CD1c-positive myeloid dendritic cell (primary cell): ENCODE measurements around the gene ATP4A.
"Not testable (repeated sequence)": the region's sequence is repeated elsewhere in the genome, so short reads cannot be mapped to it uniquely, and the experiment has no call there.

Source experiments
- DNase-seq: peaks from one replicate; pipeline ENCODE4 v3.0.0-alpha.2; 2016; ENCODE audit errors: extremely low spot score

Gene ATP4A

DNA sequence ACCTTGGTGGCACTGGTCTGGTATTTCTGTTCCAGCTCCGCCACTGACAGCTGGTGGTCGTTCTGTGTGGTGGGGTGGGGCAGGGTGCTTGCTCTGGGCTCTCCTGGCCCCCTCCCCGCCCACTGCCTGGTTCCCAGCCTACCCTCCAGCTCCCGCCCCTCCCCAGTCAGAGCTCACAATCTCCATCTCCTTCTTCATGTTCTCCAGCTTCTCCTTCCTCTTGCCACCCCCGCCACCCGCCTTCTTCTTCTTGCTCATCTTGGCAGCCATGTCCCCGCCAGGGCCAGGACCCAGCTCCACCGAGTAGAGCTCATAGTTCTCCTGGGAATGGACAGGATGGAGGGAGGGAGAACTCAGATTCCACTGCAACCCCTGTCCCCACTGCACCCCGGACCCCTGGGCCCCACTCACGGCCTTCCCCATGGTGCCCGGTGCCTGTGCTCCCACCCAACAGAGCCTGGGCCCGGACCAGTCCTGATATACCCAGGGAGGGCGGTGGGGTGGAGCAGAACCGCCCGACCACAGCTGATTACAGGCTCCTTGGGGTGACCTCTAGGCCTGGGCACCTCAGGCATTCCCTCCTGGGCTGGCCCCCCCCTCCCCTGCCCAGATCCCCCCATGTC is at the start of gene ATP4A:
Gene ATP4A (minus strand): TSS at position 452 of the 623 bp plus-strand sequence. CDS start 29 bp downstream, at position 423.
- DNase-seq: no peak

GRCh38 chr19:35612559-35613321 is 49.3 kb upstream of the ATP4A start, which contains the start of gene HAUS5:
Gene HAUS5 (plus strand): TSS chr19:35612735. CDS start chr19:35612795, 60 bp downstream.
- DNase-seq: peak; percentile 98

GRCh38 chr19:35612224-35612558 is 48.7 kb upstream of the ATP4A start:
- DNase-seq: no peak

DNA sequence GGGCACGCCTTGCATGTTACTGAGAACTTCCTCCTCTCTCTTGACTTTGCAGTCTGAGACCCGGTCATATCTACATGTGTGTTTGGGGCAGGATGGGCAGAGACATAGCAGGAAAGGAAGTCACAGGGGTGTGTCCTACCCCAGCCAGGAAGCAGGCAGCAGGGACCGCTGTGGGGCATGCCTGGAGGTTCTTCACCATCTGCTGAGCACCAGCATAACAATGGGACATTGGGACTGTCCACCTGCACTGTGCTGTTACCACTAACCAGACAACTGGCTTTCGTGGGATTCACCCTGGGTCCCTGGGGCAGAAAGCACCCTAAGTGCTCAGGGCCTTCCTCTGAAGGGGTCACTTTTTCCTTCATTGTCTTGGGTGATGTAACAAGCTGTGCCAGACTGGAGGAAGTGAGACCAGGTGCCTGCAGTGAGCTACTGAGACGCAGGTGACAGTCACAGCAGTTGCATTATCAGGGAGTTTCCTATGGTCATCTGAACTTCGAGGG is 46.4 kb upstream of the ATP4A start:
- peak; percentile 31 for DNase-seq

- peak; percentile 29 for DNase-seq
Observed at GRCh38 chr19:35608251-35608650, 44.8 kb upstream of the ATP4A start.

GRCh38 chr19:35607661-35608060 is 44.2 kb upstream of the ATP4A start:
- no peak for DNase-seq

GRCh38 chr19:35607170-35607569 is 43.7 kb upstream of the ATP4A start:
- DNase-seq: not testable (repeated sequence)

GRCh38 chr19:35604436-35604835 is 41.0 kb upstream of the ATP4A start:
- not testable (repeated sequence) for DNase-seq

DNA sequence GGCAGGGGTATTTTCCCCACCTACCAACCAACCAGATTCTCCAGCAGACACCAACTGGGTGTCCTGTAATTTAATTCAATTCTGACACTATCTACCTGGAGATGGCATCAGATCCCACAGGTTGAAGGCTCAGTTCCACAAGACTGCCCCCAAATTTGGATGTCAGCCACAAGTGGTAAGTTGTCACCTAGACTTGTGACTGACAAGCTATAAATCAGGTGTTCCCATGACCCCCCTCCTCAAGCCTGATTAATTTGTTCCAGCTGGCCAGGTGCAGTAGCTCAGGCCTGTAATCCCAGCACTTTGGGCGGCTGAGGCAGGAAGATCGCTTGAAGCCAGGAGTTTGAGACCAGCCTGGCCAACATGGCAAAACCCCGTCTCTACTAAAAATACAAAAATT is 38.5 kb upstream of the ATP4A start:
- no peak for DNase-seq

DNA sequence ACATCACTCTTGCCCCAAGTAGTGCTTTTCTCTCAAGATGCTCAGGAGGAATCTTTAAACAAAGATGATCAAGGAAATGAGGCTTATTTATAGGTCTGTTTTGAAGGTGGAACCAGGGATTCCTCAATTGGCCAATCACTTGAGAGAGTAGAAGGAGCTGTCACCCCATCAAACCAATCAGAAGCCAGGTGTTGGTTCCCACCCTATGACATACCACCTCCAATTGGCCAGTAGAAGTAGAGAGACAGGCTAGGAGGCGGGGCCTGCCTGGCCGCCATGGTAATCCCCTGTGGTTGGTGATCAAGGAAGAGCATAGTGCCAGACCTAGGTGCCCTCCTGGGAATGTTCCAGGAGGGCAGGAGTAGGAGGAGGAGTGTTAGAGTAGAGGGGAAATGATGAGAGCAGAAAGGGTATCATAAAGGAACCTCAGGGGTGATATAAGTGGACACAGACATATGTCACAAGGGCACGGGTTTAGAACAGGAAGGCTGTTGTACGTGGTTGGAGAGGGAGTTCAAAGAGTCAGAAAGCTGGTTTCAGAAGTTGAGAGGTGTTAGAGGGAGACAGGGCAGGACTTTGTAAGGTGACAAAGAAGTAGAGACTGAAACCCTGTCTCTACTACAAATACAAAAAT is 33.0 kb upstream of the ATP4A start:
- DNase-seq: peak; percentile 17

DNA sequence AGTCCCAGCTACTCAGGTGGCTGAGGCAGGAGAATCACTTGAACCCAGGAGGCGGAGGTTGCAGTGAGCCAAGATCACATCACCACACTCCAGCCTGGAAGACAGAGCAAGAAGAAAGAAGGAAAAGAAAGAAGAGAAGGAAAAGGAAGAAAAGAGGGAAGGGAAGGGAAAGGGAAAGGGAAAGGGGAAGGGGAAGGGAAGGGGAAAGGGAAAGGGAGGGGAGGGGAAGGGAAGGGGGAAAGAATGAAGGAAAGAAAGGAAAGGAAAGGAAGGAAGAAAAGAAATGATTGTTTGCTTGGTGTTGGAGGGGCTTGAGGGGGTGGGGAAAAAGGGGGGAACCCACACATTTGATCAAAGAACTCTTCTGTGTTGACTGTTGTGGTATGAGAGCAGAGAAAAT is 32.5 kb upstream of the ATP4A start:
- DNase-seq: no peak

GRCh38 chr19:35595026-35595425 is 31.6 kb upstream of the ATP4A start:
- DNase-seq: not testable (repeated sequence)

- DNase-seq: peak; percentile 42
Observed at GRCh38 chr19:35592226-35592625, 28.8 kb upstream of the ATP4A start.

DNA sequence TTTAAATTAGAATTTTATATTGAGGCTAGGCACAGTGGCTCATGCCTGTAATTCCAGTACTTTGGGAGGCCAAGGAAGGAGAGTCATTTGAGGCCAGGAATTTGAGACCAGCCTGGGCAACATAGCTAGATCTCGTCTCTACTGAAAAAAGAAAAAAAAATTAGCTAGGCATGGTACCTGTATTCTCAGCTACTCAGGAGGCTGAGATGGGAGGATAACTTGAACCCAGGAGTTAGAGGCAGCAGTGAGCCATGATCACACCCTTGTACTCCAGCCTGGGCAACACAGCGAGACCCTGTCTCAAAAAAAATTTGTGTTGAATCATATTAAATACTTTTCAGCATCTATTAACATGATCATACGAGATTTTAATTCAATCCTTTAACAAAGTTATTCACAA is 27.4 kb upstream of the ATP4A start:
- DNase-seq: no peak

- DNase-seq: no peak
Observed at GRCh38 chr19:35587321-35587720, 23.9 kb upstream of the ATP4A start.

DNA sequence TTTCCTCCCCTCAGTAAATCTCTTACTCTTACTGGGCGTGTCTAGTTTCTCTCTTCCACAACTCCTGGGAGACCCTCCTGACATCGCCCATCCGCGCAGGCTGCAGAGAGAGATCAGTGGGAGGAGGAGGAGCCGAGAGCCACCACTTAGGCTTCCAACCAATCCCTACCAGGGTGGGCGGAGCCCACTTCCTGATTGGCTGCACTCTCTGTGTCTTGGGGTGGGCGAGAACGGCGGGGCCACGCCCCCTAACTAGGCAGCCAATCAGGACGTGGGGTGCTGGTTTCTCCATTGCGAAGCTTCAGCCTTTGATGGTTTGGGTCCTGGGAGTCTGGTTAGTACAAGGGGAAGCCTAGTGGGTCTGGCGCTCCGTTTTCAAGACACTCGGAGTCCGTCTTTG is 22.4 kb upstream of the ATP4A start, which contains the start of gene PMIS2:
Gene PMIS2 (plus strand): TSS at position 326 of the 400 bp plus-strand sequence. CDS start 87 bp downstream, outside the sequence.
- DNase-seq: peak; percentile 9

DNA sequence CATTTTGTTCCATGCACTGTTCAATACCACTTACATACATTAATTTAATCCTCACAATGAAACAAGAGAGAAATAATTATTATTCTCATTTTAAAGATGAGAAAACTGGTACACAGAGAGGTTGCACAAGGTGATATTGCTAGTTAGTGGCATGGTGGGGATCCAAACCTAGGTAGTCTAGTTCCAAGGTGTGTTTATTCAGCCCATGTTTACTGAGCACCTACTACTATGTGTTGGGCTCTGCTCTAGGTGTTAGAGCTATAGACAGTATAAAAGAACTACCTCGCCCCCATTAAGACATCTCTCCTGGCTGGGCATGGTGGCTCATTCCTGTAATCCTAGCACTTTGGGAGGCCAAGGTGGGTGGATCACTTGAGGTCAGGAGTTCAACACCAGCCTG is 19.3 kb upstream of the ATP4A start:
- DNase-seq: no peak

DNA sequence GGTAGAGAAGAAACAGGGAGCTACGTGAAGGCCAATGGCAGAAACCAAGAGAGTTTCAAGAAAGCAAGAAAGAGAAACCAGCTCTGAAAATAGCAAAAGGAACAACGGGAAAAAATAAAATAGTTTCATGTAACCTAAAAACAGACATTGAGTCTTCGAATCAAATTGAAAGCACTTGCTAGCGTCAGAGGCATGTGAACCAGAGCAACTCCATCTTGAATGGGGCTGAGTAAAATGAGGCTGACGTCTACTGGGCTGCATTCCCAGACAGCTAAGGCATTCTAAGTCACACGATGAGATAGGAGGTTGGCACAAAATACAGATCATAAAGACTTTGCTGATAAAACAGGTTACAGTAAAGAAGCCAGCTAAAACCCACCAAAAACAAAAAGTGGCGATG is 15.2 kb upstream of the ATP4A start:
- no peak for DNase-seq

DNA sequence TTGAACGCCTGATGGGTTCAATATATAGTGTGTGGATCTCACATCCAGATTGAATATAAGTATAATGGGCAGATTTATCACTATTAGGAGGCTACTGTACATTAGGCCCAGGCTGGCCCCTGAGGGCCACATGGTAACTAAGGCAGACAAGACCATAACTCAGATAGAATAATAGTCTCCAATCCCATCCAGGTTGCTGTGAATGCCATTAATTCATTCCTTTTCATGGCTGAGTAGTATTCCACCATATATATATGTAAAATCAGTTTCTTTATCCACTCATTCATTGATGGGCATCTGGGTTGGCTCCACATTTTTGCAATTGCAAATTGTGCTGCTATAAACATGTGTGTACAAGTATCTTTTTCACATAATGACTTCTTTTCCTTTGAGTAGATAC is 14.5 kb upstream of the ATP4A start:
- DNase-seq: no peak

- DNase-seq: no peak
Observed at GRCh38 chr19:35571406-35571965, 8.0 kb upstream of the ATP4A start.

GRCh38 chr19:35569281-35569781 is 5.9 kb upstream of the ATP4A start:
- no peak for DNase-seq

GRCh38 chr19:35566738-35567137 is 3.3 kb upstream of the ATP4A start:
- DNase-seq: no peak
